H1 (cell line): ENCODE data around the gene SLC6A2. TPM values are rescaled to one million over a fixed set of nuclear protein-coding genes. Genes with fewer than 3 reads are reported as not detected.
"Not testable (repeated sequence)": the region's sequence is repeated elsewhere in the genome, so short reads cannot be mapped to it uniquely, and the experiment has no call there.

Experiments used
- CTCF ChIA-PET: fragments of 300-600 bp; sonication (Branson Sonifier 250); formaldehyde crosslinking; loops from one replicate; lab custom pipeline; 2021; ENCODE audit not compliant: partially characterized antibody; lab: Charles Lee
- POLR2A ChIA-PET: fragments of 300-600 bp; sonication (Branson Sonifier 250); formaldehyde crosslinking; loops from one replicate; lab custom pipeline; 2021; ENCODE audit warnings: inconsistent platforms; ENCODE audit not compliant: partially characterized antibody; lab: Charles Lee
- DNase-seq, 2 experiments: peaks; one replicate each; pipeline versions ENCODE4 v3.0.0 to v3.0.0-alpha.2; 2010 to 2022; ENCODE audit warnings: low spot score in 2 of 2, low read depth in 1 of 2, mixed read lengths in 1 of 2
- FAIRE-seq: peaks from 2 replicates; lab custom pipeline; 2011; peaks lifted over from hg19 to GRCh38; lab: Jason Lieb, UNC
- H2AFZ ChIP-seq: 2 replicates; pipeline ENCODE4 v1.8.1; 2012; ENCODE audit warnings: low read length, inconsistent platforms
- H2AK5ac ChIP-seq: 2 replicates; pipeline ENCODE4 v1.6.1; 2013; ENCODE audit warnings: low read depth, low read length
- H2BK120ac ChIP-seq: replicated peaks from 2 replicates; pipeline ENCODE3; 2013; ENCODE audit warnings: low read depth, low read length, inconsistent platforms
- H2BK12ac ChIP-seq: 2 replicates; pipeline ENCODE4 v1.6.1; 2013; ENCODE audit warnings: low read depth, low read length
- H2BK15ac ChIP-seq: 2 replicates; pipeline ENCODE4 v1.6.1; 2013; ENCODE audit warnings: low read length
- H2BK20ac ChIP-seq: 2 replicates; pipeline ENCODE4 v1.6.1; 2013; ENCODE audit warnings: low read length
- H2BK5ac ChIP-seq: 2 replicates; pipeline ENCODE4 v1.6.1; 2013; ENCODE audit warnings: low read depth, low read length
- H3K14ac ChIP-seq: 2 replicates; pipeline ENCODE4 v1.6.1; 2013; ENCODE audit warnings: inconsistent platforms; ENCODE audit not compliant: insufficient read length
- H3K18ac ChIP-seq: 2 replicates; pipeline ENCODE4 v1.6.1; 2013; ENCODE audit warnings: low read length; ENCODE audit errors: extremely low read depth
- H3K23ac ChIP-seq: 2 replicates; pipeline ENCODE4 v1.6.1; 2013; ENCODE audit warnings: inconsistent platforms; ENCODE audit not compliant: insufficient read length
- H3K23me2 ChIP-seq: 2 replicates; pipeline ENCODE4 v1.6.1; 2013; ENCODE audit warnings: low read depth, low read length
- H3K27ac ChIP-seq: 2 replicates; pipeline ENCODE4 v1.6.1; 2011; ENCODE audit warnings: low read depth, low read length, inconsistent platforms
- H3K27me3 ChIP-seq, 4 experiments: replicated peaks in 1 of 4; 1 replicate in 1 of 4; 2 replicates in 3 of 4; pipeline versions ENCODE4 v1.6.1 to v1.8.1; 2011 to 2013; ENCODE audit warnings: low read length in 3 of 4, mild to moderate bottlenecking in 3 of 4, inconsistent platforms in 2 of 4, mixed read lengths in 2 of 4, moderate library complexity in 1 of 4; ENCODE audit not compliant: control insufficient read depth in 3 of 4, insufficient read depth in 3 of 4; ENCODE audit errors: extremely low read depth in 1 of 4
- H3K36me3 ChIP-seq, 4 experiments: 2 replicates each; pipeline versions ENCODE4 v1.6.1 to v1.8.1; 2011 to 2013; ENCODE audit warnings: mild to moderate bottlenecking in 4 of 4, low read length in 3 of 4, moderate library complexity in 2 of 4, control low read depth in 1 of 4, inconsistent platforms in 1 of 4; ENCODE audit not compliant: insufficient read depth in 4 of 4, control insufficient read depth in 2 of 4
- H3K4ac ChIP-seq: replicated peaks from 2 replicates; pipeline ENCODE3; 2013; ENCODE audit warnings: low read length, low read depth, mixed read lengths, inconsistent platforms; ENCODE audit not compliant: insufficient read length
- H3K4me1 ChIP-seq, 4 experiments: replicated peaks in 1 of 4; 1 replicate in 1 of 4; 2 replicates in 3 of 4; pipeline versions ENCODE4 v1.6.1 to v1.8.1; 2011 to 2013; ENCODE audit warnings: low read length in 3 of 4, inconsistent platforms in 2 of 4, mixed read lengths in 1 of 4; ENCODE audit not compliant: insufficient read depth in 4 of 4, control insufficient read depth in 3 of 4
- H3K4me2 ChIP-seq, 2 experiments: 2 replicates each; pipeline versions ENCODE4 v1.6.1 to v1.8.1; 2011 to 2013; ENCODE audit warnings: low read depth in 2 of 2, low read length in 2 of 2, control low read depth in 1 of 2, inconsistent platforms in 1 of 2, mild to moderate bottlenecking in 1 of 2; ENCODE audit not compliant: insufficient read depth in 1 of 2
- H3K4me3 ChIP-seq, 4 experiments: fragments of 200-600, 300-600 bp in 1 of 4; sonication (generic), shearing (Covaris generic), sonication (Bioruptor Twin) in 1 of 4; 2 replicates each; pipeline versions ENCODE4 v1.5.1 to v1.8.1; 2011 to 2016; ENCODE audit warnings: low read length in 4 of 4, low read depth in 3 of 4, control low read depth in 2 of 4, inconsistent platforms in 2 of 4, mild to moderate bottlenecking in 2 of 4, mixed read lengths in 1 of 4, moderate library complexity in 1 of 4; ENCODE audit not compliant: insufficient read depth in 2 of 4; ENCODE audit errors: extremely low read depth in 1 of 4
- H3K56ac ChIP-seq: replicated peaks from 2 replicates; pipeline ENCODE3; 2013; ENCODE audit warnings: low read depth, mild to moderate bottlenecking, mixed read lengths, low read length, inconsistent platforms; ENCODE audit not compliant: insufficient read length
- H3K79me1 ChIP-seq: 2 replicates; pipeline ENCODE4 v1.6.1; 2013; ENCODE audit warnings: low read depth, low read length, control low read depth
- H3K79me2 ChIP-seq, 2 experiments: 2 replicates each; pipeline versions ENCODE4 v1.6.1 to v1.8.1; 2012 to 2013; ENCODE audit warnings: low read length in 2 of 2, mild to moderate bottlenecking in 2 of 2, inconsistent platforms in 1 of 2; ENCODE audit not compliant: insufficient read depth in 2 of 2, control insufficient read depth in 1 of 2
- H3K9ac ChIP-seq, 4 experiments: replicated peaks in 1 of 4; 1 replicate in 1 of 4; 2 replicates in 3 of 4; pipeline versions ENCODE4 v1.6.1 to v1.8.1; 2011 to 2013; ENCODE audit warnings: low read depth in 3 of 4, low read length in 3 of 4, control low read depth in 2 of 4, mild to moderate bottlenecking in 2 of 4, moderate library complexity in 2 of 4, inconsistent platforms in 1 of 4; ENCODE audit errors: extremely low read depth in 1 of 4
- H3K9me3 ChIP-seq, 2 experiments: 2 replicates each; pipeline versions ENCODE4 v1.6.1 to v1.8.1; 2012 to 2013; ENCODE audit warnings: mild to moderate bottlenecking in 2 of 2, moderate library complexity in 2 of 2, control low read depth in 1 of 2, inconsistent platforms in 1 of 2, low read depth in 1 of 2, low read length in 1 of 2, mixed read lengths in 1 of 2; ENCODE audit not compliant: insufficient read depth in 2 of 2
- H4K20me1 ChIP-seq, 2 experiments: replicated peaks in 1 of 2; 2 replicates each; pipeline versions ENCODE3 to v1.8.1; 2011 to 2013; ENCODE audit warnings: inconsistent platforms in 2 of 2, low read length in 2 of 2, mild to moderate bottlenecking in 1 of 2; ENCODE audit not compliant: insufficient read depth in 2 of 2, control insufficient read depth in 1 of 2
- H4K5ac ChIP-seq: 2 replicates; pipeline ENCODE4 v1.6.1; 2013; ENCODE audit warnings: low read length, low read depth, mixed read lengths, inconsistent platforms; ENCODE audit not compliant: insufficient read length
- H4K8ac ChIP-seq: 2 replicates; pipeline ENCODE4 v1.8.0; 2013; ENCODE audit warnings: mild to moderate bottlenecking, moderate library complexity, low read length, inconsistent platforms; ENCODE audit not compliant: insufficient read depth; ENCODE audit errors: extremely low read depth
- H4K91ac ChIP-seq: replicated peaks from 2 replicates; pipeline ENCODE3; 2013; ENCODE audit warnings: low read length, mixed read lengths, inconsistent platforms; ENCODE audit not compliant: insufficient read length
- KDM1A ChIP-seq: fragments of 200-600, 300-600 bp; sonication (generic); IDR thresholded peaks from 2 replicates; pipeline ENCODE4 v1.7.1; 2016; ENCODE audit warnings: mild to moderate bottlenecking, low read length, borderline replicate concordance
- RAD21 ChIP-seq, 2 experiments: IDR thresholded peaks in 1 of 2; conservative IDR thresholded peaks in 1 of 2; 2 replicates each; pipeline ENCODE4 v1.6.1; 2011; ENCODE audit warnings: low read depth in 2 of 2, low read length in 2 of 2, improper control_type of control experiment in 1 of 2, inconsistent platforms in 1 of 2, mild to moderate bottlenecking in 1 of 2, moderate library complexity in 1 of 2
- RXRA ChIP-seq: IDR thresholded peaks from 2 replicates; pipeline ENCODE4 v1.6.1; 2011; ENCODE audit warnings: low read depth, mild to moderate bottlenecking, low read length, moderate library complexity; ENCODE audit not compliant: insufficient read depth
- SUZ12 ChIP-seq: fragments of 200-600 bp; sonication (generic); IDR thresholded peaks from 2 replicates; pipeline ENCODE4 v1.6.1; 2012; ENCODE audit warnings: mild to moderate bottlenecking, inconsistent platforms, low read length, moderate library complexity, mixed read lengths
- TAF1 ChIP-seq: IDR thresholded peaks from 2 replicates; pipeline ENCODE4 v1.6.1; 2011; ENCODE audit warnings: mild to moderate bottlenecking, low read depth, low read length
- WGBS, 2 experiments: shearing (Covaris generic) in 1 of 2; methylation state at CpG; one replicate each; pipeline versions ENCODE4 v1.1.6 to v1.1.7; 2013 to 2015; ENCODE audit warnings: low lambda C conversion rate in 2 of 2, mixed read lengths in 2 of 2, inconsistent platforms in 1 of 2, low coverage in 1 of 2, missing lambda C conversion rate in 1 of 2; ENCODE audit not compliant: insufficient replicate concordance in 2 of 2, insufficient coverage in 1 of 2, insufficient read length in 1 of 2; ENCODE audit errors: extremely low coverage in 1 of 2, missing lambda C conversion rate in 1 of 2; 5-methylcytosine and 5-hydroxymethylcytosine counted together
- polyA plus RNA-seq, 7 experiments: library from polyadenylated mRNA; depleted of rRNA in 3 of 7; stranded (reverse) in 5 of 7; unstranded in 2 of 7; fragments of >200 nt in 5 of 7; fragments of 200-250 nt in 2 of 7; gene quantifications; 1 replicate in 5 of 7; 2 replicates in 1 of 7; 4 replicates in 1 of 7; pipeline versions ENCODE4 v1.2.1 to v1.2.3, GENCODE V29; 2011 to 2013; ENCODE audit warnings: missing spikeins in 2 of 7, mixed read lengths in 2 of 7
- total RNA-seq: library from RNA; stranded (reverse); fragmentation: NEBNext Ultra II Directional; extraction: Animal tissue kit (Norgen Biotek cat#: 25700); gene quantifications from 2 replicates; pipeline ENCODE4 v1.2.1, GENCODE V29; 2021
- TF ChIP-seq, protein P1 (sequence below): IDR thresholded peaks from 2 replicates; pipeline ENCODE4 v1.6.1; 2011; ENCODE audit warnings: low read depth, mild to moderate bottlenecking, low read length; ENCODE audit not compliant: insufficient read depth

The SLC6A2 gene
- total and polyA plus RNA-seq, 2 of the 8 experiments (the other 6 are each of a cell fraction or from before 2014, with no cell fraction given) = 0.35 TPM; not detected in 1

DNA sequence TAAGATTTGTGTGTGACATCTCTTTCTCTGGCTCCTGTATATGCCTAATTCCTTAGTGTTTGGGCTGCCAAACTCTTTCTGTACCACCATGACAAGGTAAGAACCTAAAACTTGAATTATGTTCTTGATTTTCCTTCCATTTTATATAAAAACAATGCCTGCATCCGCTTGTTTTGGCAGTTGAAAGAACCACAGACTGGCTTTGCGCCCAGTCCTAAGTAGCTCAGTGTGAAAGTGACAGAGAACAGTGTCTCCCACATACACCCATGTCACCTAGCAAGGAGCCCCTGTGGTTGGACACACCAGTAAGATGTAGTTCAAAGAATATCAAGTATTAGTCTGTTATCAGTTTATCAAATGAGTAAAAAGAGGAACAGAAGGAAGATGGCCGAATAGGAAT lies 40.7 kb upstream of the SLC6A2 start (continued):
- TF ChIP-seq SUZ12 (no peak), KDM1A (no peak), RAD21 (IDR thresholded peaks at IDR 0.05 in 1 of 2, conservative IDR thresholded peaks at IDR 0.05 in 1 of 2; ENCODE audit: low read depth in 2 of 2, low read length in 2 of 2) (no peak), RXRA (no peak), TAF1 (no peak)
- TF ChIP-seq, protein P1, sequence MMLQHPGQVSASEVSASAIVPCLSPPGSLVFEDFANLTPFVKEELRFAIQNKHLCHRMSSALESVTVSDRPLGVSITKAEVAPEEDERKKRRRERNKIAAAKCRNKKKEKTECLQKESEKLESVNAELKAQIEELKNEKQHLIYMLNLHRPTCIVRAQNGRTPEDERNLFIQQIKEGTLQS = no peak

DNA sequence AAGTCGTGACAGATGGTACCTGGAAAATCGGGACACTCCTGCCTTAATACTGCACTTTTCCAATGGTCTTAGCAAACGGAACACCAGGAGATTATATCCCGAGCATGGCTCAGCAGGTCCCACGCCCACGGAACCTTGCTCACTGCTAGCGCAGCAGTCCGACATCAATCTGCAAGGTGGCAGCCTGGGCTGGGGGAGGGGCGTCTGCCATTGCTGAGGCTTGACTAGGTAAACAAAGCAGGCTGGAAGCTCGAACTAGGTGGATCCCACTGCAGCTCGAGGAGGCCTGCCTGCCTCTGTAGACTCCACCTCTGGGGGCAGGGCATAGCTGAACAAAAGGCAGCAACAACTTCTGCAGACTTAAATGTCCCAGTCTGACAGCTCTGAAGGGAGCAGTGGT lies 40.1 kb upstream of the SLC6A2 start:
- POLR2A ChIA-PET, H3K27me3 ChIP-seq, H2AK5ac ChIP-seq, H3K4me3 ChIP-seq, H2BK120ac ChIP-seq, H3K4me1 ChIP-seq, H3K18ac ChIP-seq, H3K4me2 ChIP-seq, CTCF ChIA-PET, H3K23me2 ChIP-seq, H3K14ac ChIP-seq, H3K9ac ChIP-seq, H2BK15ac ChIP-seq, H4K8ac ChIP-seq, H4K5ac ChIP-seq, H2BK12ac ChIP-seq, H2BK20ac ChIP-seq, H3K27ac ChIP-seq, H2AFZ ChIP-seq, H3K56ac ChIP-seq, H3K36me3 ChIP-seq, H3K79me1 ChIP-seq, H3K79me2 ChIP-seq, H2BK5ac ChIP-seq, DNase-seq, H4K91ac ChIP-seq, FAIRE-seq, H3K4ac ChIP-seq, H3K23ac ChIP-seq, H4K20me1 ChIP-seq: not testable (repeated sequence)
- 87% methylated on average over 7 of the region's 11 CpGs; no CpG with 5 or more reads in 1 of the 2 experiments for WGBS, 2 experiments
- peaks cover 12 to 13% of the 10 kb centered on the region in 2 experiments for H3K9me3 ChIP-seq
